ENCODE measurements around the gene RSU1. TPM values are rescaled to one million over a fixed set of nuclear protein-coding genes. Genes with fewer than 3 reads are reported as not detected.
A peak's percentile ranks its signal among the peaks of the same experiment; 100 is the strongest.

RSU1 gene
- polyA plus RNA-seq, 4 donors: 19.2 to 37.0 (median 21.7) TPM

DNA sequence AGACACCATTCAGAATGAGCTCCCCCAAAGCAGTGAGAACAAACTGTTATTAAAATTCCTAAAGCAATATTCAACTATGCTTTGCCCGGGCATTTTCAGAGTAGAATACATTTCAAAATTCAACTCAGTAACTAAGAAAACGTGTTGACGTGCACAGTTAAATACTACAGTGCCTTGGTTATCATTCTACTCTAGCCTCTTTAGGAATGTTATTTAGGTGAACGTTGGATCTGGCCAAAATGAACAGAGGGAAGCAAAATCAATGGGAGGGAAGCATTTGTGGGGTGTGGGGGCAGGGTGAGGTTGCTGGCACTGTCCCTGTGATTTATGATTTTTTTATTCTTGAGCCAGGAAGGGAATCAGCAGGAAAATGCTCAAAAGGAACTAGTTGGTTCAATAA is 27.5 kb downstream of the RSU1 start:
- WGBS, 3 donors: 84 to 93% (median 88%) methylated on average over 4 of the region's 4 CpGs
- no peaks in the 10 kb centered on the region for H3K4me1 ChIP-seq (ENCODE audit: control insufficient read depth in 3 of 3, insufficient read depth in 2 of 3, low read depth in 1 of 3, low read length in 2 of 3)
- no peak overlapping the region for H3K27ac ChIP-seq (ENCODE audit: low read depth in 1 of 3, low read length in 2 of 3)
- H3K27me3 ChIP-seq (ENCODE audit: control insufficient read depth in 3 of 3, insufficient read depth in 3 of 3, low read length in 3 of 3): no peaks in the 10 kb centered on the region
- peaks cover 0 to 7% (median 0%) of the 10 kb centered on the region in 3 donors for H3K36me3 ChIP-seq (ENCODE audit: control insufficient read depth in 3 of 3, insufficient read depth in 2 of 3, low read depth in 1 of 3, low read length in 3 of 3)
- DNase-seq (no peak), FAIRE-seq (no peak)
- H3K9me3 ChIP-seq (ENCODE audit: control insufficient read depth in 2 of 2, insufficient read depth in 1 of 2, low read depth in 1 of 2, low read length in 1 of 2): peaks cover 0 to 4% of the 10 kb centered on the region in 2 donors
- no peak overlapping the region for H3K4me3 ChIP-seq (ENCODE audit: low read depth in 1 of 3, low read length in 3 of 3)

DNA sequence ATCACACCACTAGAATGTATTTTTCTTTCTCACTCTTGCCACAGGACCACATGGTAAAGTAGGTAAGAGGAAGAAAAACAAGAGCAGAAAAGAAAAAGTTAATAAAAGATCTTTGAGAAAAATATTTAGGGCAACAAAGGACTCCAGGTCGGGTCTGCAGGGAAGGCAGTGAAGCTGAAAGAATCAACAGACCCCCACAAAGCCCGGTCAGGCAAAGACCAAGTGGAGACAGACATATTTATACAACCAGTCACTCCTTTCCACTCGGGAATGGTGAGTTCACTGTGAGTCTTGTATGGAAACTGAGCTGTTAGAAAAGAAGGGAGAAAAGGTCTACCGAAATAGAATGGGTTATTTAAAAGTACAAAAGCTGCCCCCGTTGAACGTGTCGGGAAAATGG is 28.0 kb downstream of the RSU1 start:
- H3K4me1 ChIP-seq (ENCODE audit: control insufficient read depth in 3 of 3, insufficient read depth in 2 of 3, low read depth in 1 of 3, low read length in 2 of 3): no peaks in the 10 kb centered on the region
- H3K27ac ChIP-seq (ENCODE audit: low read depth in 1 of 3, low read length in 2 of 3): no peak overlapping the region
- no peak for FAIRE-seq
- no peak overlapping the region for H3K4me3 ChIP-seq (ENCODE audit: low read depth in 1 of 3, low read length in 3 of 3)
- no peaks in the 10 kb centered on the region for H3K27me3 ChIP-seq (ENCODE audit: control insufficient read depth in 3 of 3, insufficient read depth in 3 of 3, low read length in 3 of 3)
- H3K36me3 ChIP-seq (ENCODE audit: control insufficient read depth in 3 of 3, insufficient read depth in 2 of 3, low read depth in 1 of 3, low read length in 3 of 3): peaks cover 0 to 7% (median 0%) of the 10 kb centered on the region in 3 donors
- no peak for DNase-seq
- 70 to 85% (median 78%) methylated on average over 7 of the region's 7 CpGs for WGBS, 3 donors
- peaks cover 0 to 4% of the 10 kb centered on the region in 2 donors for H3K9me3 ChIP-seq (ENCODE audit: control insufficient read depth in 2 of 2, insufficient read depth in 1 of 2, low read depth in 1 of 2, low read length in 1 of 2)

DNA sequence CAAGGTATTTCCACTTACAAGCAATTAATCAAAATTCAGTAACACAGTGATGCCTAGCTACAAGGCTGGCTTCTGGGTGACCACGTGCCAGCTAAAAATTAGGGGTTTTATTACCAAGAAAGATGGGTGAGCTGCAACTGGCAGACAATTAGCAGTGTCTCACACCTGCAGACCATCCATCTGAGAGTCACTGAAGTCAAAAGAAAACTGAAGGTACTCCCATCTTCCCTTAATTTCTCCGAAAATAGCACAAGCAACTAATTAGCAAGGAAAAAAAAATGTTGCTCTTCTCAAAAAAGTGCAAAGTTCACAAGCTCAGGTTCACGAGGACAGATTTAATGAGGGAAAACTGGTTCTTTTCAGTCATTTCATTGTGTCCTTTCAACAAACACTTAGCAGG is 28.4 kb downstream of the RSU1 start:
- H3K4me1 ChIP-seq (ENCODE audit: control insufficient read depth in 3 of 3, insufficient read depth in 2 of 3, low read depth in 1 of 3, low read length in 2 of 3): no peaks in the 10 kb centered on the region
- DNase-seq (no peak), FAIRE-seq (no peak)
- H3K27ac ChIP-seq (ENCODE audit: low read depth in 1 of 3, low read length in 2 of 3): no peak overlapping the region
- no peaks in the 10 kb centered on the region for H3K27me3 ChIP-seq (ENCODE audit: control insufficient read depth in 3 of 3, insufficient read depth in 3 of 3, low read length in 3 of 3)
- peaks cover 0 to 4% of the 10 kb centered on the region in 2 donors for H3K9me3 ChIP-seq (ENCODE audit: control insufficient read depth in 2 of 2, insufficient read depth in 1 of 2, low read depth in 1 of 2, low read length in 1 of 2)
- no peak overlapping the region for H3K4me3 ChIP-seq (ENCODE audit: low read depth in 1 of 3, low read length in 3 of 3)
- WGBS, 3 donors: 71 to 82% (median 82%) methylated on average over 3 of the region's 3 CpGs
- peaks cover 0 to 7% (median 0%) of the 10 kb centered on the region in 3 donors for H3K36me3 ChIP-seq (ENCODE audit: control insufficient read depth in 3 of 3, insufficient read depth in 2 of 3, low read depth in 1 of 3, low read length in 3 of 3)

DNA sequence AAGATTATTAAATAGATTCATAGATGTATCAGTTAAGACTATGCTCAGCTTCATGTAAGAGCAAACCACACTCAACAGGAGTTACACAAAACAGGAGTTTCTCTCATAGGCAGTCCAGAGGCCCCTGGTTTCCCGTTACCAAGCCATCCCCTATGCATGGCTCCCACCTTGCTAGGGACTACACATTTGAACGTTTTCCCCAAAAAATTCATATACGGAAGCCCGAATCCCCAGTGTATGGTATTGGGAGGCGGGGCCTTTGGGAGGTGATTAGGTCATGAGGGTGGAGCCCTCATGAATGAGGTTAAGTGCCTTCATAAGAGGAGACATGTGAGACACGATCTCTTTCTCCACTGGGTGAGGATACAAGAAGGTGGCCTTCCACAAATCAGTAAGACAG is 29.1 kb downstream of the RSU1 start:
- H3K36me3 ChIP-seq (ENCODE audit: control insufficient read depth in 3 of 3, insufficient read depth in 2 of 3, low read depth in 1 of 3, low read length in 3 of 3): peaks cover 0 to 7% (median 0%) of the 10 kb centered on the region in 3 donors
- H3K27ac ChIP-seq (ENCODE audit: low read depth in 1 of 3, low read length in 2 of 3): no peak overlapping the region
- no peaks in the 10 kb centered on the region for H3K27me3 ChIP-seq (ENCODE audit: control insufficient read depth in 3 of 3, insufficient read depth in 3 of 3, low read length in 3 of 3)
- H3K9me3 ChIP-seq (ENCODE audit: control insufficient read depth in 2 of 2, insufficient read depth in 1 of 2, low read depth in 1 of 2, low read length in 1 of 2): peaks cover 0 to 4% of the 10 kb centered on the region in 2 donors
- no peak for DNase-seq
- FAIRE-seq: no peak
- H3K4me1 ChIP-seq (ENCODE audit: control insufficient read depth in 3 of 3, insufficient read depth in 2 of 3, low read depth in 1 of 3, low read length in 2 of 3): no peaks in the 10 kb centered on the region
- no peak overlapping the region for H3K4me3 ChIP-seq (ENCODE audit: low read depth in 1 of 3, low read length in 3 of 3)
- WGBS, 3 donors: 80 to 90% (median 87%) methylated on average over 6 of the region's 6 CpGs

DNA sequence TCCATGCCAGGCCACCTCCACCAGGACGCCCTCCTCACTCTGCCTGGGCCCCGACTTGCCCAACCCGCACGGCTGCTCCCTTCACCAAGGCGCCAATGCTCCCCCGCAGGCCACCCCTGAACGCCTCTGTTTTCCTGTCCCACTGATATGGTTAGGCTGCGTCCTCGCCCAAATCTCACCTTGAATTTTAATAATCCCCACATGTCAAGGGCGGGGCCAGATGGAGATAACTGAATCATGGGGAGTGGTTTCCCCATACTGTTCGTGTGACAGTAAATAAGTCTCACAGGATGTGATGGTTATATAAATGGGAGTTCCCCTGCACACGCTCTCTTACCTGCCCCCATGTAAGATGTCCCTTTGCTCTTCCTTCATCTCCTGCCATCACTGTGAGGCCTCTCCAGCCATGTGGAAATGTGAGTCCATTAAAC is 29.8 kb downstream of the RSU1 start:
- Histone ChIP-seq H3K4me3 (ENCODE audit: low read depth in 1 of 3, low read length in 3 of 3) (no peak overlapping the region), H3K27me3 (ENCODE audit: control insufficient read depth in 3 of 3, insufficient read depth in 3 of 3, low read length in 3 of 3) (no peaks in the 10 kb centered on the region), H3K9me3 (ENCODE audit: control insufficient read depth in 2 of 2, insufficient read depth in 1 of 2, low read depth in 1 of 2, low read length in 1 of 2) (peaks cover 0 to 4% of the 10 kb centered on the region in 2 donors), H3K36me3 (ENCODE audit: control insufficient read depth in 3 of 3, insufficient read depth in 2 of 3, low read depth in 1 of 3, low read length in 3 of 3) (peaks cover 0 to 7% (median 0%) of the 10 kb centered on the region in 3 donors), H3K27ac (ENCODE audit: low read depth in 1 of 3, low read length in 2 of 3) (no peak overlapping the region), H3K4me1 (ENCODE audit: control insufficient read depth in 3 of 3, insufficient read depth in 2 of 3, low read depth in 1 of 3, low read length in 2 of 3) (no peaks in the 10 kb centered on the region)
- FAIRE-seq: no peak
- DNase-seq: no peak
- WGBS, 3 donors: 82 to 93% (median 86%) methylated on average over 12 of the region's 12 CpGs

DNA sequence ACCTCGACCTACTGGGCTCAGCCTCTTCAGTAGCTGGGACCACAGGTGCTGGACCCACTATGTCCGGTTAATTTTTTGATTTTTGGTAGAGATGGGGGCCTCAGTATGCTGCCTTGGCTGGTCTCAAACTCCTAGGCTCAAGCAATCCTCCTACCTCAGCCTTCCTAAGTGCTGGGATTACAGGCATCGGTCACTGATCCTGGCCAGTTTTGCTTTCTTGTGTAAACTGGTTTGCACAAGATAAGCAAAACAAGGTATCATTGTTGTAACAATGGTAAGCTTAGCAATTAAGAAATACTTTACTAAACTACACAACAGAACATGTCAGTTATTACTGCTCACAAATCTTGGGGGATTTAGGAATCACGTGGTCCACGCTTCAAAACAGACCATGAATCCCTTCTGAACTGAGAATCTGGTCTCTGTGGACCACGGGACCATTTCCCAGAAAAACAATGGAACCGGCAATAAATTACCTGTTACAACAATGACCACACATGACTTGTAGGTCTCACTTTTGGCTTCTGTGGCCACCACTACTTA is 36.8 kb downstream of the RSU1 start:
- H3K27me3 ChIP-seq (ENCODE audit: control insufficient read depth in 3 of 3, insufficient read depth in 3 of 3, low read length in 3 of 3): no peaks in the 10 kb centered on the region
- no peaks in the 10 kb centered on the region for H3K4me1 ChIP-seq (ENCODE audit: control insufficient read depth in 3 of 3, insufficient read depth in 2 of 3, low read depth in 1 of 3, low read length in 2 of 3)
- H3K9me3 ChIP-seq (ENCODE audit: control insufficient read depth in 2 of 2, insufficient read depth in 1 of 2, low read depth in 1 of 2, low read length in 1 of 2): no peaks in the 10 kb centered on the region
- FAIRE-seq (no peak), DNase-seq (no peak)
- peaks cover 0 to 5% (median 0%) of the 10 kb centered on the region in 3 donors for H3K36me3 ChIP-seq (ENCODE audit: control insufficient read depth in 3 of 3, insufficient read depth in 2 of 3, low read depth in 1 of 3, low read length in 3 of 3)
- no peak overlapping the region for H3K4me3 ChIP-seq (ENCODE audit: low read depth in 1 of 3, low read length in 3 of 3)
- 71 to 79% (median 74%) methylated on average over 7 of the region's 7 CpGs for WGBS, 3 donors
- H3K27ac ChIP-seq (ENCODE audit: low read depth in 1 of 3, low read length in 2 of 3): no peak overlapping the region

DNA sequence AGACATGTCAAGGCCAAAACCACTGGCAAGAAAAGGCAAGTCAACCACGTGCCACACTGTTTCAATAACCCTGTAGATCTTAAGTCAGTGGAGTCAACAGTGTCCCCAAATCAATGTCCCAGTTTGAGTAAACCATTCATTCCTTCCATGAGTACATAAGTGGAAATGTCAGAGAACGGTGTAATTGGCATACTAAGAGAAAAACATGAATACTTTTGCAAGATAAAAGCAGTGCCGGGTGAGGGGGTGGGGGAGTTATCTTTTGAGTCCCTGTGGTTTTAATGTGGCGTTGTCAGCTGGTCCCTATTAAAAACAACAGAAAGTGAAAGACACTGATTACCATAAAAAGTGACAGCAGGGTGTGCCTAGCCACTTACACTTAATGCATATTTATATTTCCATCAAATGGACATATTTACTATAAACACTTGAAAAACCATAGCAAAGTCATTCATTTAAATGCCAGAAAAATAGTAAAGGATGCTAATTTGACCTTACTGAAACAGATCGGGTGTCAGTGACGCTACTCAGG is 37.8 kb downstream of the RSU1 start:
- DNase-seq (no peak), FAIRE-seq (no peak)
- no peak overlapping the region for H3K27ac ChIP-seq (ENCODE audit: low read depth in 1 of 3, low read length in 2 of 3)
- H3K4me3 ChIP-seq (ENCODE audit: low read depth in 1 of 3, low read length in 3 of 3): no peak overlapping the region
- peaks cover 0 to 5% (median 0%) of the 10 kb centered on the region in 3 donors for H3K36me3 ChIP-seq (ENCODE audit: control insufficient read depth in 3 of 3, insufficient read depth in 2 of 3, low read depth in 1 of 3, low read length in 3 of 3)
- 53 to 81% (median 61%) methylated on average over 6 of the region's 6 CpGs for WGBS, 3 donors
- H3K4me1 ChIP-seq (ENCODE audit: control insufficient read depth in 3 of 3, insufficient read depth in 2 of 3, low read depth in 1 of 3, low read length in 2 of 3): no peaks in the 10 kb centered on the region
- H3K9me3 ChIP-seq (ENCODE audit: control insufficient read depth in 2 of 2, insufficient read depth in 1 of 2, low read depth in 1 of 2, low read length in 1 of 2): no peaks in the 10 kb centered on the region
- no peaks in the 10 kb centered on the region for H3K27me3 ChIP-seq (ENCODE audit: control insufficient read depth in 3 of 3, insufficient read depth in 3 of 3, low read length in 3 of 3)

DNA sequence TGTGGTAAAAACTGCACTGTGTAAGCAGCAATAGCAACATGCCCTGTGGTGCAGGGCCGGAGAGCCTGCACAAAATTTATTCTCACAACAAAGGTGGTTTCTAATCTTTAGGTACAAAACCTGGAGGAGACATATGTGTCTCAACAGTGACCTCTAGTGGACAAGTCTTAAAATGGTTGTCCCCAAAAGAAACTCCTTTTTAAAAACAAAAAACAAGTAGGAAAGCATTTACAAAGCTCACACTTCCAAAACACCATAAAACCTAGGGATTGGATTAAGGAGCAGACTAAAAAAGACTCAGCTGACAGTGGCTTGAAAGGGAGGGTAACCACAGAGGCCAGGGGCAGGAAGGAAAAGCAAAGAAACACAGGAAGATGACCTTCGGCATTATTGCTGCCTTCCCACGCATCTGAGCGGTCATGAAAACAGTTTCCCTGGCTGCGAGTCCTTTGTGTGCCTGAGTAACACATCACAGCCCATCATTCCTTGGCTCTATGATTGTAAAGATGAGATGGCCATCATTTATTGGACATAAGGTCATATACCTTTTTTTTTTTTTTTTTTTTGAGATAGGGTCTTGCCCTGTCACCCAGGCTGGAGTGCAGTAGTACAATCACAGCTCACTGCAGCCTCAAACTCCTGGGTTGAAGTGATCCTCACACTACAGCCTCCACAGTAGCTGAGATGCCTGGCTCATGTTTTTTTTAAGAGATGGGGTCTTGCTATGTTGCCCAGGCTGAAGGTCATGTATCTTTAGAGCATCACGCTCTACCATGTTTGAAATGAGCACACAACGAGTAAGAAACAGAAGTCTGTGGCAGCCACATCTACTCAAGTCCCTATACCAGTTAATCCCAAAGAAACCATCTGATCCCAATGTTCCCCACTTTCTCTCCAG is 39.5 kb downstream of the RSU1 start:
- no peaks in the 10 kb centered on the region for H3K9me3 ChIP-seq (ENCODE audit: control insufficient read depth in 2 of 2, insufficient read depth in 1 of 2, low read depth in 1 of 2, low read length in 1 of 2)
- H3K27ac ChIP-seq (ENCODE audit: low read depth in 1 of 3, low read length in 2 of 3): no peak overlapping the region
- no peaks in the 10 kb centered on the region for H3K27me3 ChIP-seq (ENCODE audit: control insufficient read depth in 3 of 3, insufficient read depth in 3 of 3, low read length in 3 of 3)
- H3K4me1 ChIP-seq (ENCODE audit: control insufficient read depth in 3 of 3, insufficient read depth in 2 of 3, low read depth in 1 of 3, low read length in 2 of 3): no peaks in the 10 kb centered on the region
- WGBS, 3 donors: 37 to 57% (median 48%) methylated on average over 7 of the region's 7 CpGs
- FAIRE-seq: no peak
- H3K36me3 ChIP-seq (ENCODE audit: control insufficient read depth in 3 of 3, insufficient read depth in 2 of 3, low read depth in 1 of 3, low read length in 3 of 3): peaks cover 0 to 5% (median 0%) of the 10 kb centered on the region in 3 donors
- no peak overlapping the region for H3K4me3 ChIP-seq (ENCODE audit: low read depth in 1 of 3, low read length in 3 of 3)
- peak; percentile 50 to 70 for DNase-seq
